ENCODE measurements around the gene SPATA6L.

- TF ChIP-seq EZH2phosphoT487 (IDR thresholded peaks at IDR 0.05; ENCODE audit: insufficient read depth, low read depth) (no peak), EZH2 (IDR thresholded peaks at IDR 0.05; ENCODE audit: insufficient read depth, poor library complexity, severe bottlenecking) (no peak)
These were observed 12.5 kb upstream of the SPATA6L start for GRCh38 chr9:4678679-4679267.
